GM12865 (cell line): ENCODE measurements around the gene TJP3.

Source experiments
- DNase-seq: peaks from one replicate; pipeline ENCODE4 v3.0.0; 2010; ENCODE audit warnings: low read depth
- H3K4me3 ChIP-seq: 2 replicates; pipeline ENCODE4 v1.5.1; 2011; ENCODE audit warnings: mild to moderate bottlenecking, low read depth, low read length, control low read depth
- CTCF ChIP-seq: IDR thresholded peaks from 2 replicates; pipeline ENCODE4 v1.5.1; 2011; ENCODE audit warnings: low read length, control low read depth, low read depth, inconsistent platforms; ENCODE audit not compliant: insufficient read depth; ENCODE audit errors: missing control alignments

Gene TJP3

DNA sequence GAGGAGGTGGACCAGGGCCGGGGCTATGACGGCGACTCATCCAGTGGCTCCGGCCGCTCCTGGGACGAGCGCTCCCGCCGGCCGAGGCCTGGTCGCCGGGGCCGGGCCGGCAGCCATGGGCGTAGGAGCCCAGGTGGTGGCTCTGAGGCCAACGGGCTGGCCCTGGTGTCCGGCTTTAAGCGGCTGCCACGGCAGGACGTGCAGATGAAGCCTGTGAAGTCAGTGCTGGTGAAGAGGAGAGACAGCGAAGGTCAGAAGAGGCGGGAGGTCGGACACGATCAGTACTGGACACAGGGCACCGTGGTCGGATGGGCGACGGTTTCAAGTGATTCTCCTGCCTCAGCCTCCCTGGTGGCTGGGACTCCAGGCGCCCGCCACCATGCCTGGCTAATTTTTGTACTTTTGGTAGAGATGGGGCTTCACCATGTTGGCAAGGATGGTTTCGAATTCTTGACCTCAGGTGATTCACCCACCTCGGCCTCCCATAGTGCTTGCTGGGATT lies 22.3 kb downstream of the TJP3 start:
- TF ChIP-seq CTCF: no peak
- DNase-seq: no peak

DNA sequence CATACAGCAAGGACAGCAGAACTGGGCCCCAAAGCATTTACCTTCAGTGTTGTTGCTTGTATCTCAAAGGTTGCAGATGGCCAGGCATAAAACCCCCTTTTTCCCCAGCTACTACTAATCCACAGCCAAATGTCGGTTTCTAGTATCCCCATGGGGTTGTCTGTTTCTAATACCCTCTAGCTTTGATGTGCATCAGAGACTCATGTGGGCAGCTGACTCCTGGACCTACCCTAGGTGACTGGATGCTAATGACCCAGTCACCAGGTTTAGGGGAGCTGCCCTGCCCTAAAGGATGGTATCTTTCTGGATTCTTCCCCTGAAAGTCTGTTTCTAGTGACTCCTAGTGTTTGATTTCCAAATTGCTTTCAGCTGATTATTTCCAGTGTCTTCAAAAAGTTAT lies 23.9 kb downstream of the TJP3 start:
- TF ChIP-seq CTCF: no peak
- H3K4me3 ChIP-seq: no peak overlapping the region
- no peak for DNase-seq

More for the DNA sequence above, 22.3 kb downstream of the TJP3 start:
- no peak overlapping the region for H3K4me3 ChIP-seq

GRCh38 chr19:3733549-3734309 lies 25.5 kb downstream of the TJP3 start:
- no peak overlapping the region for H3K4me3 ChIP-seq
- no peak for DNase-seq
- TF ChIP-seq CTCF: no peak

DNA sequence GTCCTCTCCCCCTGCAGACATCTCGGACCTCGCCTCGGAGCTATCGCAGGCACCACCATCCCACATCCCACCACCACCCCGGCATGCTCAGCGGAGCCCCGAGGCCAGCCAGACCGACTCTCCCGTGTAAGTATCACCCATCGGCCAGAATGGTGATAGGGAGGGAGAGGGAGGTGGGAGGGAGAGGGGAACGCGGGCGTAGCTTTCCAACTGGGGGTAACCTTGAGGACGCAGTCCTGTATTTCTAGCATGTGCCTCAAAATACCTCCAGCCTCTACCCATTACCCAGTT lies 26.1 kb downstream of the TJP3 start:
- H3K4me3 ChIP-seq: no peak overlapping the region
- no peak for TF ChIP-seq CTCF
- no peak for DNase-seq

- H3K4me3 ChIP-seq: no peak overlapping the region
- no peak for DNase-seq
- no peak for TF ChIP-seq CTCF
Measured at GRCh38 chr19:3736106-3736724, 28.0 kb downstream of the TJP3 start.

DNA sequence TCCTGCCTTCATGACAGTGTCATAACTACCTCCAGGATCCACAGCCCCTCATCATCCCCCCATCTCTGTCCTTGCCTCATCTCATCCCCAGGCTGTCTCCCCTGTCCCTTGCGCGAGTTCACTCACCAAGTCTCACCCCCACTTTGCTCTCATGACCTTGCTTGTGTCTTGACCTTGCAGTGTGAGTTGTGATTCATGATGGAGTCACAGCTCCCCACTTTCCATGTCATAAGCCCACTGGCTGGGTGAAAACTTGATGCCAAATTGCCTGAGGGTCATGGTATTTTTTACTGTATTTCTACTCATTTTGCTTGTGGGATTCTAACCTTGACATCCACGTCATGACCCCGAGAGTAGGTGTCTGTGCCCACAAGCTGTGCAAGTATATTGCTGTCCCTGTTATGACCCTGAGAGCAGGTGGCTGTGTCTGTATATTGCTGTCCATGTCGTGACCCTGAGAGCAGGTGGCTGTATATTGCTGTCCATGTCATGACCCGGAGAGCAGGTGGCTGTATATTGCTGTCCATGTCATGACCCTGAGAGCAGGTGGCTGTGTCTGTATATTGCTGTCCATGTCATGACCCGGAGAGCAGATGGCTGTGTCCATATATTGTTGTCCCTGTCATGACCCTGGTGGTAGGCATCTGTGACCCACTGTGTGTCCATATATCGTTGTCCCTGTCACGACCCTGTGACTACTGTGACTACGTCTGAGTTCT lies 29.5 kb downstream of the TJP3 start:
- no peak overlapping the region for H3K4me3 ChIP-seq
- TF ChIP-seq CTCF: no peak
- no peak for DNase-seq
